KMS-11 (cell line): ENCODE data around the gene BNC2.

Source experiments
- H2AFZ ChIP-seq: fragments of 200-600 bp; sonication (generic); 2 replicates; pipeline ENCODE4 v1.6.1; 2016; ENCODE audit warnings: antibody characterized with exemption, mixed run types, low read depth
- H3K27ac ChIP-seq: fragments of 200-600 bp; sonication (generic); 2 replicates; pipeline ENCODE4 v1.6.1; 2016; ENCODE audit warnings: mild to moderate bottlenecking, mixed run types
- H3K27me3 ChIP-seq: fragments of 200-600 bp; sonication (generic); 2 replicates; pipeline ENCODE4 v1.6.1; 2017; ENCODE audit warnings: mild to moderate bottlenecking, low read depth, mixed run types, moderate library complexity; ENCODE audit not compliant: insufficient read depth
- H3K36me3 ChIP-seq: fragments of 200-600 bp; sonication (generic); 2 replicates; pipeline ENCODE4 v1.6.1; 2017; ENCODE audit warnings: mild to moderate bottlenecking, mixed run types; ENCODE audit not compliant: insufficient read depth
- H3K4me1 ChIP-seq: fragments of 200-600 bp; sonication (generic); 2 replicates; pipeline ENCODE4 v1.6.1; 2016; ENCODE audit warnings: mild to moderate bottlenecking, low read depth, mixed run types; ENCODE audit not compliant: poor library complexity, severe bottlenecking
- H3K4me2 ChIP-seq: fragments of 200-600 bp; sonication (generic); 2 replicates; pipeline ENCODE4 v1.7.0; 2016; ENCODE audit warnings: mild to moderate bottlenecking, mixed run types
- H3K4me3 ChIP-seq: fragments of 200-600 bp; sonication (generic); IDR thresholded peaks from 2 replicates; pipeline ENCODE4 v1.6.1; 2017; ENCODE audit warnings: low read depth, low read length, mixed read lengths; ENCODE audit not compliant: insufficient read depth
- H3K79me2 ChIP-seq: fragments of 200-600 bp; sonication (generic); 2 replicates; pipeline ENCODE4 v1.6.1; 2016; ENCODE audit warnings: low read depth, mixed run types; ENCODE audit not compliant: insufficient read depth
- H3K9ac ChIP-seq: fragments of 200-600 bp; sonication (generic); 2 replicates; pipeline ENCODE4 v1.6.1; 2016; ENCODE audit warnings: mild to moderate bottlenecking, mixed run types
- H4K20me1 ChIP-seq: fragments of 200-600 bp; sonication (generic); 2 replicates; pipeline ENCODE4 v1.6.1; 2016; ENCODE audit warnings: mild to moderate bottlenecking, mixed run types; ENCODE audit not compliant: insufficient read depth
- CTCF ChIP-seq: fragments of 200-600 bp; sonication (generic); conservative IDR thresholded peaks from 2 replicates; pipeline ENCODE4 v1.6.1; 2017; ENCODE audit warnings: low read depth, mild to moderate bottlenecking, antibody characterized with exemption, low read length, moderate library complexity, mixed read lengths

The BNC2 gene

DNA sequence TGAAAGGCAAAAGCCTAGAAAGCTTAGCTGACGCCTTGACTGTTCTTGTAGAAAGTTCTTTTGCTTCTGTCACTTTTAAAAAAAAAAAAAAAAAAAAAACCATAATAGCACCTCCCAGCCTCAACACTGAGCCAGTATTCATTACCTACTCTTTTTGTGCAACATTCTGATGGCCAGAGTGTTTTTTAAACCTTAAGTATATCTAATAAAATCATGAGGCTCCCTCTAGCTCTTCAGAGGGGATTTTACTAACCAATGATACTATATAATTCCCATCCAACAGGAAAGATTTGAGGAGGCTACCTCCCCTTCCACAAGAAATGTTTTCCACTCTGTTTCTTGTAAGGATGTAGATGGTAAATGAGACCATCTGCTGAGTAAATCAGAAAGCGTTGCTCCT is 3.9 kb downstream of the BNC2 start:
- Histone ChIP-seq H4K20me1 (no peaks in the 10 kb centered on the region), H3K4me1 (no peaks in the 10 kb centered on the region), H3K4me2 (no peak overlapping the region), H3K36me3 (no peaks in the 10 kb centered on the region), H3K9ac (no peak overlapping the region), H3K79me2 (no peaks in the 10 kb centered on the region), H3K27ac (no peak overlapping the region), H3K27me3 (no peaks in the 10 kb centered on the region), H2AFZ (no peak overlapping the region), H3K4me3 (no peak overlapping the region)
- no peak for TF ChIP-seq CTCF

DNA sequence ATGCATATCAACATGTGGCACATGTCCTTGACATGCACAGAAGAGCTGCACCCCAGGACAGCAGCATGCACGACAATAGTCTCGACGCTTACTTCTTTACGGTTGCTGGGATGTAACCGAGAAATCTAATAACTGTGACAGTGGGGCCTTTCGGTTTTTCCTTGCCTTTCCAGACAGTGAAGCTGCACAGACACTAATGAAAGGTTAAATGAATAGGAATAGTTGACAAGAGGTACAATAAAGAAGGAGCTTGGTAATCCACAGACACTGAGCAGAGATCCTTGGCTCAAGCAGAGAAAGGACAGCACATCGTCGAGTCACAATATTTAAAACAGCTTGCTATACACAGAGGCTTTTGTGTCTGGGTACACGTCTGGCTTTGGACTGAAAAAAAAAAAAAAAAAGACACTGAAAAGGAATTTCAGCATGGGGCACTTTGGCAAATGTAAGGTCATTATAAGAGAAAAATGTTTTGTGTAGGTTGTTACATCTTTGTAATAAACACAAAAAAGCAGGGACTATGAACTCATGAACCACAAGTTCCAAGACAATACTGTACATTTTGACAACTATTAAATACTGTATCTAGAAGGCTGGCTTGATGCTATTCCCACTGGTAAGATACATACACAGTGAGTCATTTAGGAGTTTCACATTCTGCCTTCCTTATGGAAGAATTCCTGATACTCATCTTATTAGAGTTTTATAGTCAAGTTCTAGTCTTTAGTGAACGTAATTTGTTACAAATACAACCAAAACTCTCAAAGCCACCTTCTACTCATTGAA is 5.6 kb downstream of the BNC2 start:
- Histone ChIP-seq H2AFZ (no peak overlapping the region), H3K27me3 (no peaks in the 10 kb centered on the region), H3K4me3 (no peak overlapping the region), H3K9ac (no peak overlapping the region), H3K4me2 (no peak overlapping the region), H3K4me1 (no peaks in the 10 kb centered on the region), H3K36me3 (no peaks in the 10 kb centered on the region), H3K27ac (no peak overlapping the region), H3K79me2 (no peaks in the 10 kb centered on the region), H4K20me1 (no peaks in the 10 kb centered on the region)
- TF ChIP-seq CTCF, result no peak

GRCh38 chr9:16848179-16848578 is 22.3 kb downstream of the BNC2 start:
- Histone ChIP-seq H3K4me2 (no peak overlapping the region), H3K4me3 (no peak overlapping the region), H3K36me3 (no peaks in the 10 kb centered on the region), H3K4me1 (no peaks in the 10 kb centered on the region), H4K20me1 (no peaks in the 10 kb centered on the region), H3K79me2 (no peaks in the 10 kb centered on the region), H3K27ac (no peak overlapping the region), H3K9ac (no peak overlapping the region), H3K27me3 (no peaks in the 10 kb centered on the region), H2AFZ (no peak overlapping the region)
- TF ChIP-seq CTCF, result no peak

GRCh38 chr9:16846986-16847385 is 23.5 kb downstream of the BNC2 start:
- no peak for TF ChIP-seq CTCF

More at GRCh38 chr9:16846986-16847385, 23.5 kb downstream of the BNC2 start:
- H3K27ac ChIP-seq, result no peak overlapping the region
- H3K9ac ChIP-seq, result no peak overlapping the region
- H4K20me1 ChIP-seq, result no peaks in the 10 kb centered on the region
- no peak overlapping the region for H2AFZ ChIP-seq
- H3K4me1 ChIP-seq, result no peaks in the 10 kb centered on the region
- H3K4me2 ChIP-seq, result no peak overlapping the region
- H3K4me3 ChIP-seq, result no peak overlapping the region
- H3K36me3 ChIP-seq, result no peaks in the 10 kb centered on the region
- H3K79me2 ChIP-seq, result no peaks in the 10 kb centered on the region
- no peaks in the 10 kb centered on the region for H3K27me3 ChIP-seq
